Glutamatergic neuron (in vitro differentiated cells): ENCODE measurements around the gene L3MBTL1. TPM values are rescaled to one million over a fixed set of nuclear protein-coding genes. Genes with fewer than 3 reads are reported as not detected.

ENCODE experiments used
- DNase-seq: peaks from one replicate; pipeline ENCODE4 v3.0.0; 2022
- H3K27ac Mint-ChIP-seq: one replicate; pipeline ENCODE4 v1.8.0; 2020; ENCODE audit warnings: mild to moderate bottlenecking, mixed read lengths, inconsistent platforms; ENCODE audit not compliant: unreplicated experiment
- H3K27me3 Mint-ChIP-seq: one replicate; pipeline ENCODE4 v1.8.0; 2020; ENCODE audit warnings: mild to moderate bottlenecking, moderate library complexity, mixed read lengths, inconsistent platforms; ENCODE audit not compliant: unreplicated experiment
- H3K36me3 Mint-ChIP-seq: one replicate; pipeline ENCODE4 v1.8.0; 2020; ENCODE audit warnings: mild to moderate bottlenecking, mixed read lengths, inconsistent platforms; ENCODE audit not compliant: unreplicated experiment
- H3K4me1 Mint-ChIP-seq: one replicate; pipeline ENCODE4 v1.8.0; 2020; ENCODE audit warnings: mild to moderate bottlenecking, low read depth, mixed read lengths, inconsistent platforms; ENCODE audit not compliant: unreplicated experiment
- H3K4me3 Mint-ChIP-seq: one replicate; pipeline ENCODE4 v1.8.0; 2020; ENCODE audit warnings: mild to moderate bottlenecking, mixed read lengths, inconsistent platforms; ENCODE audit not compliant: unreplicated experiment
- H3K9me3 Mint-ChIP-seq: one replicate; pipeline ENCODE4 v1.8.0; 2020; ENCODE audit warnings: mild to moderate bottlenecking, moderate library complexity, mixed read lengths, inconsistent platforms; ENCODE audit not compliant: unreplicated experiment
- total RNA-seq: library from RNA; stranded (reverse); fragmentation: NEBNext Ultra II Directional; extraction: Animal tissue kit (Norgen Biotek cat#: 25700); gene quantifications from one replicate; pipeline ENCODE4 v1.2.1, GENCODE V29; 2021; ENCODE audit not compliant: unreplicated experiment
- TF ChIP-seq, protein P1 (sequence below): fragments of 200-600 bp; sonication (generic); IDR thresholded peaks from one replicate; pipeline ENCODE4 v1.5.0; 2021; ENCODE audit not compliant: partially characterized antibody, unreplicated experiment

The L3MBTL1 gene
- total RNA-seq, 1 donor from 2014 or later: 19.9 TPM

DNA sequence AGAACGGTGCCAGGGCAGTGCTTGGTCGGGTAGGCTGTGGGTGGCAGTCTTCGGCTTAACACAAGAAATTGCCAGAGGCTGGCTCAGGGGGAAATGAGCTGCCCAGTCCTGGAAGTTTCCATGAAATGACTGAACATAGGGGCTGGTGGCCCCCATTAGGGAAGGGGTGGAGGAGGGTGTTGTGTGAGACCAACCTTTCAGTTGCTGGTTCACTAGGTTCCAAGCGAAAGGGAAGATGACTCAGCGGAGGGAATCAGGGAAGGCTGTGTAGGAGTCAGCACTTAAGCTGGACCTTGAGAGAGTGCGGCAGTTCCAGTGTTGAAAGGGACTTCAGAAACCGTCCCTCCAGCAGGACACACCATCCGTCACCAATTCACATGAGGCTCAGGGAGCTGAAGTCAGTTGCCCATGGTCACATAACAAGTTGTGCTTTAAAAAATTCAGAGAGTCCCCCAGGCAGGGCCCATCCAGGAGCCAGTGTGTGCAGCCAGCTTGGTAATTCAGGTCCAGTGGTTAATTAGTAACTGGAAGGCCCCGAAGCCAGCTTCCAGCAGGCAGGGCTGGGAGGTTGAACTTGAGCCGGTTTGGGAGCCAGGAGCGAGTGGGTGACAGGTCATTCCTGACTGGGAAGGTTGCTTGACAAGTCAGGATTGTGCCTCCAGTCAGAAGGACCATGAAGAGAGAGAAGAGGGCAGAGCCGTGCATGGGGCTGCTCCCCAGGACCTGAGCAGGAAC is 51.1 kb downstream of the L3MBTL1 start, which contains the start of gene SGK2:
Gene SGK2, plus strand, starts transcription at position 616 of the 735 bp plus-strand sequence. CDS start 7,469 bp downstream, outside the sequence.
- Mint-ChIP-seq H3K4me3 (no peak within 1 kb of the TSS), H3K4me1 (no peaks in the 10 kb centered on the region), H3K9me3 (no peaks in the 10 kb centered on the region), H3K27ac (no peak within 1 kb of the TSS), H3K27me3 (no peaks in the 10 kb centered on the region), H3K36me3 (no peaks in the 10 kb centered on the region)
- no peak for DNase-seq
- TF ChIP-seq, protein P1, sequence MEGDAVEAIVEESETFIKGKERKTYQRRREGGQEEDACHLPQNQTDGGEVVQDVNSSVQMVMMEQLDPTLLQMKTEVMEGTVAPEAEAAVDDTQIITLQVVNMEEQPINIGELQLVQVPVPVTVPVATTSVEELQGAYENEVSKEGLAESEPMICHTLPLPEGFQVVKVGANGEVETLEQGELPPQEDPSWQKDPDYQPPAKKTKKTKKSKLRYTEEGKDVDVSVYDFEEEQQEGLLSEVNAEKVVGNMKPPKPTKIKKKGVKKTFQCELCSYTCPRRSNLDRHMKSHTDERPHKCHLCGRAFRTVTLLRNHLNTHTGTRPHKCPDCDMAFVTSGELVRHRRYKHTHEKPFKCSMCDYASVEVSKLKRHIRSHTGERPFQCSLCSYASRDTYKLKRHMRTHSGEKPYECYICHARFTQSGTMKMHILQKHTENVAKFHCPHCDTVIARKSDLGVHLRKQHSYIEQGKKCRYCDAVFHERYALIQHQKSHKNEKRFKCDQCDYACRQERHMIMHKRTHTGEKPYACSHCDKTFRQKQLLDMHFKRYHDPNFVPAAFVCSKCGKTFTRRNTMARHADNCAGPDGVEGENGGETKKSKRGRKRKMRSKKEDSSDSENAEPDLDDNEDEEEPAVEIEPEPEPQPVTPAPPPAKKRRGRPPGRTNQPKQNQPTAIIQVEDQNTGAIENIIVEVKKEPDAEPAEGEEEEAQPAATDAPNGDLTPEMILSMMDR: no peak

GRCh38 chr20:43559147-43559987 is 51.9 kb downstream of the L3MBTL1 start:
- TF ChIP-seq, protein P1: no peak

DNA sequence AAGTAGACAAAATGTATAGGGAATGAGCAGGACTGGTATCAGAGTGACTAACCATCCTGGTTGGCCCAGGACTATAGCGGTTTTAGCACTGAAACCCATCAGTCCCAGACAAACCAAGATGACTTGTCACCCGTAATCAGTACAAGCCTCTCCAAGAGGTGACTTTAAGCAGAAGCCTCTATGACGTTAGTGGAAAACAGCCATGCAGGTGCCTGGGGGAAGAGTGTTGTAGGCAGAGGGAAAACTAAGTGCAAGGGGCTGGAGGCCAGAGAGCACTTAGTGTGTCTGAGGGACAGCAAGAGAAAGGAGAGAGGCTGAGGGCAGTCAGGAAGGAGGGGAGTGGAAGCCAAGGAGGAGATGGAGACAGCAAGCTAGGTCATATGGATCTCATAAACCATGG is 53.5 kb downstream of the L3MBTL1 start:
- Mint-ChIP-seq H3K27ac (no peak overlapping the region), H3K36me3 (no peaks in the 10 kb centered on the region), H3K4me3 (no peak overlapping the region), H3K9me3 (no peaks in the 10 kb centered on the region), H3K4me1 (peaks cover 4% of the 10 kb centered on the region), H3K27me3 (peaks cover 5% of the 10 kb centered on the region)
- TF ChIP-seq, protein P1: no peak
- no peak for DNase-seq

More at GRCh38 chr20:43559147-43559987, 51.9 kb downstream of the L3MBTL1 start:
- Mint-ChIP-seq H3K27ac (no peak overlapping the region), H3K36me3 (no peaks in the 10 kb centered on the region), H3K4me3 (no peak overlapping the region), H3K4me1 (no peaks in the 10 kb centered on the region), H3K9me3 (no peaks in the 10 kb centered on the region), H3K27me3 (peaks cover under 1% of the 10 kb centered on the region)
- DNase-seq: no peak

GRCh38 chr20:43563429-43563828 is 55.9 kb downstream of the L3MBTL1 start:
- H3K27ac Mint-ChIP-seq: no peak overlapping the region
- H3K27me3 Mint-ChIP-seq: peaks cover 5% of the 10 kb centered on the region

More at GRCh38 chr20:43563429-43563828, 55.9 kb downstream of the L3MBTL1 start:
- no peaks in the 10 kb centered on the region for H3K9me3 Mint-ChIP-seq
- no peak for DNase-seq
- TF ChIP-seq, protein P1: no peak
- no peaks in the 10 kb centered on the region for H3K36me3 Mint-ChIP-seq
- no peak overlapping the region for H3K4me3 Mint-ChIP-seq
- H3K4me1 Mint-ChIP-seq: peaks cover 4% of the 10 kb centered on the region
